Sigmoid colon (tissue), 7 donors: ENCODE results near the gene ACCS. TPM values are rescaled to one million over a fixed set of nuclear protein-coding genes. Genes with fewer than 3 reads are reported as not detected.

Experiments used
- DNase-seq: peaks from one replicate; pipeline ENCODE4 v3.0.0-alpha.2; 2019
- H3K27ac ChIP-seq, 4 donors: fragments of 200-600 bp; sonication (generic); one replicate each; pipeline ENCODE4 v1.5.1; 2016 to 2019; ENCODE audit warnings: mild to moderate bottlenecking in 1 of 4
- H3K27me3 ChIP-seq, 3 donors: fragments of 200-600 bp; sonication (generic); one replicate each; pipeline ENCODE4 v1.5.1; 2019; ENCODE audit warnings: mild to moderate bottlenecking in 1 of 3
- H3K36me3 ChIP-seq, 4 donors: fragments of 200-600 bp; sonication (generic); one replicate each; pipeline ENCODE4 v1.5.1; 2016 to 2019
- H3K4me1 ChIP-seq, 4 donors: fragments of 200-600 bp; sonication (generic); one replicate each; pipeline ENCODE4 v1.5.1; 2017 to 2019
- H3K4me3 ChIP-seq, 4 donors: fragments of 200-600 bp; sonication (generic); one replicate each; pipeline ENCODE4 v1.5.1; 2017 to 2019; ENCODE audit warnings: mild to moderate bottlenecking in 2 of 4, moderate library complexity in 1 of 4
- H3K9me3 ChIP-seq, 4 donors: fragments of 200-600 bp in 3 of 4; sonication (generic) in 3 of 4; one replicate each; pipeline versions ENCODE4 v1.5.1 to v1.6.1; 2013 to 2019
- EP300 ChIP-seq, 4 donors: sonication (generic); formaldehyde crosslinking; IDR thresholded peaks; one replicate each; pipeline ENCODE4 v1.6.1; 2017; ENCODE audit warnings: antibody characterized with exemption in 4 of 4
- POLR2A ChIP-seq, 2 donors: fragments of 450-650 bp; IDR thresholded peaks; one replicate each; pipeline ENCODE4 v1.6.1; 2016; ENCODE audit warnings: antibody characterized with exemption in 2 of 2, mild to moderate bottlenecking in 2 of 2, moderate library complexity in 2 of 2
- POLR2AphosphoS5 ChIP-seq, 4 donors: sonication (generic); formaldehyde crosslinking; IDR thresholded peaks; one replicate each; pipeline ENCODE4 v1.6.1; 2017; ENCODE audit warnings: antibody characterized with exemption in 4 of 4
- WGBS, 2 donors: extraction: QIAGEN DNeasy Blood & Tissue Kit; methylation state at CpG; one replicate each; pipeline ENCODE4 v1.1.7; 2013; 5-methylcytosine and 5-hydroxymethylcytosine counted together
- intact Hi-C: fragments of 100-400 bp; cut with DNase I; formaldehyde crosslinking; loops from one replicate; pipeline ENCODE4 v1.15.1; 2023
- polyA plus RNA-seq, 3 donors: library from polyadenylated mRNA; stranded (reverse); fragments of 200-250 nt; gene quantifications; one replicate each; pipeline ENCODE4 v1.2.3, GENCODE V29; 2013
- total RNA-seq, 4 donors: library from RNA; depleted of rRNA; stranded (reverse); fragments of >200 nt; gene quantifications; one replicate each; pipeline ENCODE4 v1.1.0, GENCODE V29; 2016
- TF ChIP-seq, protein P1 (sequence below), 4 experiments: fragments of 450-650 bp in 3 of 4; fragments of 200-600 bp in 1 of 4; IDR thresholded peaks; one replicate each; pipeline ENCODE4 v1.5.1; 2016 to 2019; ENCODE audit warnings: antibody characterized with exemption in 4 of 4, mild to moderate bottlenecking in 3 of 4, moderate library complexity in 2 of 4
- donor health status: healthy with polysubstance abuse.
- donor health status: Bipolar disorder and iron deficiency.
- donor health status: healthy.

Gene ACCS
- total and polyA plus RNA-seq, 7 donors: 1.8 to 52.6 (median 11.4) TPM

DNA sequence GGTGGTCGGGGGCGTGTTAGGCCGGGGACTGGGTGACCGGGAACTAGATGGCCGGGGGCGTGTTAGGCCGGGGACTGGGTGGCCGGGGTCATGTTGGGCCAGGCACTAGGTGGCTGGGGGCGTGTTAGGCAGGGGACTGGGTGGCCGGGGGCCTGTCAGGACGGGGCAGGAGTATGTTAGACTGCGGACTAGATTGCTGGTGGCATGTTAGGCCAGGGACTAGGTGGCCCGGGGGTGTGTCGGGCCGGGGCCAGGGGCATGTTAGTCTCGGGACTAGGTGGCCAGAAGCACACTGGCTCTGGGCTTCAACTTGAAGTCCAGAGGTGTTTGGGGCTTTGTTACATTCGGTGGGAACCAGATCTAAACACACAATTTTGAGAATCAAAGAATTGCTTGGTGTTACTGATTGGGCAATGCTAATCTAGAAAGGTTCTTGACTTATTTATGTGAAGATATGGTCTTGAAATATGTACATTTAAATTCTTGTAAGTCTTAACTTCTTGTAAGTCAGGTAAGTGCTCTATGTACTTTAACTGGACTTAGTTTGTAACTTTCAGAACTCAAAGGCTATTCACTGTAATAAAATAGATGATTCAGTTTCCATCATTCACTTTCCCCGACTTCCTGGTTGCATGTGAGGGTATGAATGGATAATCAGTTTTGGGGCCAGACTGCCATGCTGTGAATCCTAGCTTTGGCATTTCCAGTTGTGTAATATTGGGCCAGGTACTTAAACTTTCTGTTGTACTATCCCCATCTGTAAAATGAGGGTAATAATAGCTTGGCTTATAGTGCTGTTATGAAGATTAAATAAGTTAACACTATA, 30.5 kb downstream of the ACCS start:
- Histone ChIP-seq H3K27me3 (no peaks in the 10 kb centered on the region), H3K9me3 (no peaks in the 10 kb centered on the region), H3K27ac (peak overlapping the region in 2 of 4 donors; percentile 76 to 81), H3K4me3 (peak overlapping the region; percentile 61 to 93 (median 70)), H3K36me3 (peaks cover 0 to 6% (median 0%) of the 10 kb centered on the region in 4 donors), H3K4me1 (peaks cover 0 to 21% (median 14%) of the 10 kb centered on the region in 4 donors)
- no peak for DNase-seq
- TF ChIP-seq EP300 (IDR thresholded peaks at IDR 0.05) (no peak), POLR2A (IDR thresholded peaks at IDR 0.05) (no peak), POLR2AphosphoS5 (IDR thresholded peaks at IDR 0.05) (no peak)
- TF ChIP-seq, protein P1, sequence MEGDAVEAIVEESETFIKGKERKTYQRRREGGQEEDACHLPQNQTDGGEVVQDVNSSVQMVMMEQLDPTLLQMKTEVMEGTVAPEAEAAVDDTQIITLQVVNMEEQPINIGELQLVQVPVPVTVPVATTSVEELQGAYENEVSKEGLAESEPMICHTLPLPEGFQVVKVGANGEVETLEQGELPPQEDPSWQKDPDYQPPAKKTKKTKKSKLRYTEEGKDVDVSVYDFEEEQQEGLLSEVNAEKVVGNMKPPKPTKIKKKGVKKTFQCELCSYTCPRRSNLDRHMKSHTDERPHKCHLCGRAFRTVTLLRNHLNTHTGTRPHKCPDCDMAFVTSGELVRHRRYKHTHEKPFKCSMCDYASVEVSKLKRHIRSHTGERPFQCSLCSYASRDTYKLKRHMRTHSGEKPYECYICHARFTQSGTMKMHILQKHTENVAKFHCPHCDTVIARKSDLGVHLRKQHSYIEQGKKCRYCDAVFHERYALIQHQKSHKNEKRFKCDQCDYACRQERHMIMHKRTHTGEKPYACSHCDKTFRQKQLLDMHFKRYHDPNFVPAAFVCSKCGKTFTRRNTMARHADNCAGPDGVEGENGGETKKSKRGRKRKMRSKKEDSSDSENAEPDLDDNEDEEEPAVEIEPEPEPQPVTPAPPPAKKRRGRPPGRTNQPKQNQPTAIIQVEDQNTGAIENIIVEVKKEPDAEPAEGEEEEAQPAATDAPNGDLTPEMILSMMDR (IDR thresholded peaks at IDR 0.05): no peak
- 5 to 14% methylated on average over 18 of the region's 18 CpGs for WGBS, 2 donors
- intact Hi-C loops: loop anchor here (10.0 kb wide), 3 partner anchors 188 to 818 kb away; no protein-coding TSS in a partner anchor

DNA sequence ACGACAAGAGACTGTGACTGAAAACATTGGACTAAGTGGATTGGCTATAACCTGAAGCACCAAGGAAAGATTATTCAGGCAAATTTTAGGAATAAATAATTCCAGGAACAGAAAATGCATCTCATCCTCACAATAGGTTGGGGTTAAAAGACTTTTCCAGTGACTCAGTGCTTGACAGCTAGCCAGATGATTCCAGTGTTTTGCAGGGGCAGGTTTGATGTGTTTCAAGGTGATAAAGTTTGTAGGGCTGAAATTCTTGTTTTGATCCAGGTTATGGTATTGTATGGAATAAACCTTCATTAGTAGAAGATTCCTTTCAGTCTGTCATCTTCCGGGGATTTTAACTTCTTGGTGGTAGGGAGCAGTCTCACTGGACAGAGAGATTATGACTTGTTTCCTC, 31.8 kb downstream of the ACCS start:
- Histone ChIP-seq H3K36me3 (peaks cover 0 to 6% (median 0%) of the 10 kb centered on the region in 4 donors), H3K27me3 (no peaks in the 10 kb centered on the region), H3K27ac (no peak overlapping the region), H3K4me3 (no peak overlapping the region), H3K9me3 (no peaks in the 10 kb centered on the region), H3K4me1 (peaks cover 0 to 21% (median 14%) of the 10 kb centered on the region in 4 donors)
- TF ChIP-seq EP300 (IDR thresholded peaks at IDR 0.05): no peak
- no peak for TF ChIP-seq POLR2A (IDR thresholded peaks at IDR 0.05)
- no peak for TF ChIP-seq POLR2AphosphoS5 (IDR thresholded peaks at IDR 0.05)
- DNase-seq: no peak
- intact Hi-C loops: loop anchor here (10.0 kb wide), 3 partner anchors 187 to 817 kb away; no protein-coding TSS in a partner anchor
- 88 to 95% methylated on average over 2 of the region's 2 CpGs for WGBS, 2 donors

DNA sequence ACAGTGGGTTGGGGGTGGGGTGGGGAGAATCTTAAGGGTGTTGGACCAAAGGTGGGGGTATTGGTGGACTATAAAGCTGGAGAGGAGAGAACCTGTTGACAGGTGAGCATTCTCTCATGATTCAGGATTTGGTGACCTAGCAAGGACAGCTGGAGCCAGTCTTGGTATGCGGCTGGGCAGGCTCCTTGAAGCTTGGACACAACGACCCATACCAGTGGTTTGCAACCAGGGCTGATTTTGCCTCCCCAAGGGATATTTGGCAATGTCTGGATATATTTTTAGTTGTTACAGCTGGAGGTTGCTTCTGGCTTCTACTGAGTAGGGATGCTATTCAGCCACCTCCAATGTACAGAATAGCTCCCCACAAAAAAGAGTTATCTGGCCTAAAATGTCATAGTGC, 35.0 kb downstream of the ACCS start:
- intact Hi-C loops: no loop called here
- no peak overlapping the region for H3K27ac ChIP-seq

DNA sequence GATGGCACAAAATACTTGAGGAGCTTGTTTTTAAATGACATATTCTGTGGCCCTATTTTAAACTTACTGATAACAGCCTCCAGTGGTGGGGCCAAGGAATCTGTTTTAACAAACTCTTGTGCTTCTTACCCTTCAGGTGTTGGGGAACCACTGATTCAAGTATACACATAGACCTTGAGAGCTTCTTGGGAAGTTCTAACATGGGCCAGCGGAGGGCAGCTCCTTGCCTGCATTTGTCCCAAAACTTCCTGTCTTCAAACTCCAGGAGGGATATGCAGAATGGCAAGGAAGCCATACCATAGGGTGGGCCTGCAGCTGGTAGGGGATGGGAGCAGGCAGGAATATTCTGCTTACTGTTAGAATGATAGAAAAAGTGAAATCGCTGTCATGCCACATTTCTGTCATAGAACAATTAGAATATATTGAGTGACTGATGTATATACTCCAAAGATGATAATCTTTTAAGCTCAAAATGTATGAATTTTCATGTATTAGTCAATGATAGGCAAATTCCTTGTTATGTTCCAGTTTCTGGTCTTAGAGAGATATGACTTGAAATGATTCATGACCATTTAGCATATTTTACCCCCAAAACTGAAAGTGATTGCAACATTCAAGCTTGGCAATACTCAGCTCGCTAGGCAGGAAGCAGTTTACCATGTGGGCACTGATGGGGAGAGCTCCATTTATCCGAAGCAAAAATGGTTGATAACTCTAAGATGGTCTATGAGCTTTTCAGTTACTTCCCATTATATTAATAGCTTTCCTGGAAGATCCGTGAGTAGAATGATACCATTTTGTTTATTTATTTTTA, 38.6 kb downstream of the ACCS start:
- DNase-seq: no peak
- intact Hi-C loops: no loop called here
- H3K27ac ChIP-seq: no peak overlapping the region
- 88 to 94% methylated on average over 5 of the region's 5 CpGs for WGBS, 2 donors
- H3K36me3 ChIP-seq: peaks cover 0 to 25% (median 8%) of the 10 kb centered on the region in 4 donors
- H3K4me3 ChIP-seq: no peak overlapping the region
- no peaks in the 10 kb centered on the region for H3K4me1 ChIP-seq
- H3K9me3 ChIP-seq: no peaks in the 10 kb centered on the region
- H3K27me3 ChIP-seq: no peaks in the 10 kb centered on the region
- no peak for TF ChIP-seq EP300 (IDR thresholded peaks at IDR 0.05)
- TF ChIP-seq POLR2A (IDR thresholded peaks at IDR 0.05): no peak

More for the DNA sequence above, 35.0 kb downstream of the ACCS start:
- peaks cover 0 to 6% (median 0%) of the 10 kb centered on the region in 4 donors for H3K36me3 ChIP-seq
- no peak overlapping the region for H3K4me3 ChIP-seq
- no peaks in the 10 kb centered on the region for H3K9me3 ChIP-seq
- DNase-seq: no peak
- TF ChIP-seq EP300 (IDR thresholded peaks at IDR 0.05) (no peak), POLR2A (IDR thresholded peaks at IDR 0.05) (no peak), POLR2AphosphoS5 (IDR thresholded peaks at IDR 0.05) (no peak)
- TF ChIP-seq, protein P1 (IDR thresholded peaks at IDR 0.05): no peak
- H3K27me3 ChIP-seq: no peaks in the 10 kb centered on the region
- 97 to 99% methylated on average over 2 of the region's 2 CpGs for WGBS, 2 donors
- peaks cover 0 to 12% (median 9%) of the 10 kb centered on the region in 4 donors for H3K4me1 ChIP-seq

DNA sequence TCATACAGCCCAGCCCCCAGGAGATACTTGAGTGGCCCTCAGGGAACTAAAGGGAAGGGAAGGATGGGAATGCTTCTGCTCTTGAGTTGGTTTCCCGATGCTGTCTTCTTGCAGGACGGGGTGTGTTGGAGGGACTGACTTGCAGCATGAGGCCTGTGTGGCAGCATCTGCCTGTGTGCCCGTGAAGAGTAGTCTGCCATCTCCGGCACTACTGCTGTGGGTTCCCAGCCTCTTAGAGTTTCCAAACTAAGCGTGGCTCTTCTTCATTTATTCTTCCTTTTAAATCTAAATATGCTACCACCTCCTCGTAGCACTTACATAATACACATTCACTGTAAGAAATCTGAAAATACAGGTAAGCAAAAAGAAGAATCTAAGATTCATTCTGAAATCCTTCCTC, 42.2 kb downstream of the ACCS start:
- no peaks in the 10 kb centered on the region for H3K9me3 ChIP-seq
- H3K27ac ChIP-seq: no peak overlapping the region
- H3K4me1 ChIP-seq: peaks cover 0 to 16% (median 11%) of the 10 kb centered on the region in 4 donors
- H3K36me3 ChIP-seq: peaks cover 0 to 26% (median 8%) of the 10 kb centered on the region in 4 donors
- DNase-seq: no peak
- TF ChIP-seq, protein P1 (IDR thresholded peaks at IDR 0.05): no peak
- TF ChIP-seq POLR2A (IDR thresholded peaks at IDR 0.05): no peak
- TF ChIP-seq EP300 (IDR thresholded peaks at IDR 0.05): no peak
- TF ChIP-seq POLR2AphosphoS5 (IDR thresholded peaks at IDR 0.05): no peak
- WGBS, 2 donors: 94 to 95% methylated on average over 6 of the region's 6 CpGs
- no peak overlapping the region for H3K4me3 ChIP-seq
- H3K27me3 ChIP-seq: no peaks in the 10 kb centered on the region
- intact Hi-C loops: no loop called here
